K562 (cell line): ENCODE measurements around the gene LNPEP. TPM values are rescaled to one million over a fixed set of nuclear protein-coding genes. Genes with fewer than 3 reads are reported as not detected.

Experiments
- BMI1 ChIP-seq: fragments of 150-350 bp; IDR thresholded peaks from 2 replicates; pipeline ENCODE4 v1.6.1; 2014; ENCODE audit warnings: low read length
- CTCF ChIP-seq, 3 experiments: IDR thresholded peaks in 2 of 3; conservative IDR thresholded peaks in 1 of 3; 2 replicates each; pipeline ENCODE4 v1.5.1; 2011 to 2012; ENCODE audit warnings: low read length in 3 of 3, mild to moderate bottlenecking in 3 of 3, control low read depth in 2 of 3, improper control_type of control experiment in 1 of 3, inconsistent platforms in 1 of 3, low read depth in 1 of 3, mixed read lengths in 1 of 3, moderate library complexity in 1 of 3; ENCODE audit not compliant: insufficient read depth in 2 of 3
- DPF2 ChIP-seq: fragments of 450-650 bp; IDR thresholded peaks from 2 replicates; pipeline ENCODE4 v1.6.1; 2016
- GTF3C2 ChIP-seq: IDR thresholded peaks from 3 replicates; pipeline ENCODE4 v1.6.1; 2011; ENCODE audit warnings: borderline replicate concordance, mild to moderate bottlenecking, moderate library complexity; ENCODE audit not compliant: insufficient read length; ENCODE audit errors: extremely low read depth
- LCOR ChIP-seq: sonication (generic); formaldehyde crosslinking; IDR thresholded peaks from 2 replicates; pipeline ENCODE4 v1.8.0; 2022; ENCODE audit warnings: mild to moderate bottlenecking, missing genetic modification reagents
- SMC3 ChIP-seq: conservative IDR thresholded peaks from 2 replicates; pipeline ENCODE4 v1.6.1; 2011; ENCODE audit warnings: low read depth, low read length, improper control_type of control experiment; ENCODE audit not compliant: insufficient read depth
- SREBF2 ChIP-seq: sonication (generic); formaldehyde crosslinking; IDR thresholded peaks from 2 replicates; pipeline ENCODE4 v1.4.0; 2020; ENCODE audit warnings: mild to moderate bottlenecking, missing genetic modification reagents
- SRSF3 ChIP-seq: fragments of 200-400 bp; formaldehyde crosslinking; IDR thresholded peaks from 2 replicates; pipeline ENCODE4 v1.6.1; 2016; ENCODE audit warnings: mild to moderate bottlenecking, low read length, moderate library complexity; ENCODE audit not compliant: insufficient read depth
- SRSF7 ChIP-seq: fragments of 200-400 bp; formaldehyde crosslinking; optimal IDR thresholded peaks from 2 replicates; pipeline ENCODE3; 2017; ENCODE audit warnings: mild to moderate bottlenecking, low read depth, low read length
- TCF7 ChIP-seq: sonication (generic); IDR thresholded peaks from 2 replicates; pipeline ENCODE4 v1.6.1; 2016; ENCODE audit warnings: antibody characterized with exemption, borderline replicate concordance
- TFE3 ChIP-seq: fragments of 450-650 bp; formaldehyde crosslinking; IDR thresholded peaks from 2 replicates; pipeline ENCODE4 v1.4.0; 2020; ENCODE audit warnings: mild to moderate bottlenecking, mixed read lengths
- YY1 ChIP-seq, 3 experiments: IDR thresholded peaks; 2 replicates each; pipeline ENCODE4 v1.6.1; 2011; ENCODE audit warnings: low read length in 2 of 3, mild to moderate bottlenecking in 2 of 3, moderate library complexity in 2 of 3, borderline replicate concordance in 1 of 3, control low read depth in 1 of 3, low read depth in 1 of 3; ENCODE audit not compliant: insufficient read depth in 3 of 3, insufficient replicate concordance in 2 of 3, control insufficient read depth in 1 of 3, insufficient read length in 1 of 3; ENCODE audit errors: extremely low read depth in 1 of 3
- ZKSCAN3 ChIP-seq: fragments of 250-450 bp; sonication (Bioruptor Pico); IDR thresholded peaks from 2 replicates; pipeline ENCODE4 v1.4.0; 2020
- ZNF668 ChIP-seq: fragments of 250-450 bp; sonication (Bioruptor Pico); IDR thresholded peaks from 2 replicates; pipeline ENCODE4 v1.8.0; 2022; ENCODE audit warnings: mild to moderate bottlenecking, inconsistent platforms
- polyA plus RNA-seq, 8 experiments: library from polyadenylated mRNA; depleted of rRNA in 4 of 8; stranded (reverse) in 5 of 8; unstranded in 3 of 8; fragments of >200 nt; fragmentation: Nextera tagmentation in 2 of 8; fragmentation: Illumina TruSeq in 1 of 8; extraction: Ambion mirVana in 2 of 8; extraction: Trizol in 1 of 8; gene quantifications; 2 replicates each; pipeline versions ENCODE4 v1.2.1 to v1.2.3, GENCODE V29; 2011 to 2014; ENCODE audit warnings: inconsistent platforms in 1 of 8, missing spikeins in 1 of 8
- total RNA-seq, 7 experiments: library from RNA; depleted of rRNA in 6 of 7; stranded (reverse); fragments of >200 nt in 6 of 7; fragmentation: Illumina TruSeq in 2 of 7; extraction: Trizol in 2 of 7; gene quantifications; 2 replicates each; pipeline versions ENCODE4 v1.2.1 to v1.2.3, GENCODE V29; 2011 to 2021; ENCODE audit warnings: low replicate concordance in 1 of 7
- TF ChIP-seq, protein P1 (sequence below): fragments of 450-650 bp; formaldehyde crosslinking; IDR thresholded peaks from 2 replicates; pipeline ENCODE4 v1.4.0; 2022; ENCODE audit warnings: mild to moderate bottlenecking, moderate library complexity
- TF ChIP-seq, protein P2 (sequence below), 2 experiments: fragments of 200-800 bp in 1 of 2; sonication (Bioruptor generic) in 1 of 2; sonication (generic) in 1 of 2; formaldehyde crosslinking in 1 of 2; IDR thresholded peaks in 1 of 2; conservative IDR thresholded peaks in 1 of 2; 2 replicates each; pipeline versions ENCODE4 v1.5.0 to v1.6.1; 2016 to 2020; ENCODE audit warnings: missing compliant biosample characterization in 1 of 2, missing genetic modification characterization in 1 of 2, missing genetic modification reagents in 1 of 2

The LNPEP gene
- total and polyA plus RNA-seq, 9 of the 15 experiments (the other 6 are each of a cell fraction or from before 2014, with no cell fraction given), result 2.6 to 27.9 (median 11.2) TPM

DNA sequence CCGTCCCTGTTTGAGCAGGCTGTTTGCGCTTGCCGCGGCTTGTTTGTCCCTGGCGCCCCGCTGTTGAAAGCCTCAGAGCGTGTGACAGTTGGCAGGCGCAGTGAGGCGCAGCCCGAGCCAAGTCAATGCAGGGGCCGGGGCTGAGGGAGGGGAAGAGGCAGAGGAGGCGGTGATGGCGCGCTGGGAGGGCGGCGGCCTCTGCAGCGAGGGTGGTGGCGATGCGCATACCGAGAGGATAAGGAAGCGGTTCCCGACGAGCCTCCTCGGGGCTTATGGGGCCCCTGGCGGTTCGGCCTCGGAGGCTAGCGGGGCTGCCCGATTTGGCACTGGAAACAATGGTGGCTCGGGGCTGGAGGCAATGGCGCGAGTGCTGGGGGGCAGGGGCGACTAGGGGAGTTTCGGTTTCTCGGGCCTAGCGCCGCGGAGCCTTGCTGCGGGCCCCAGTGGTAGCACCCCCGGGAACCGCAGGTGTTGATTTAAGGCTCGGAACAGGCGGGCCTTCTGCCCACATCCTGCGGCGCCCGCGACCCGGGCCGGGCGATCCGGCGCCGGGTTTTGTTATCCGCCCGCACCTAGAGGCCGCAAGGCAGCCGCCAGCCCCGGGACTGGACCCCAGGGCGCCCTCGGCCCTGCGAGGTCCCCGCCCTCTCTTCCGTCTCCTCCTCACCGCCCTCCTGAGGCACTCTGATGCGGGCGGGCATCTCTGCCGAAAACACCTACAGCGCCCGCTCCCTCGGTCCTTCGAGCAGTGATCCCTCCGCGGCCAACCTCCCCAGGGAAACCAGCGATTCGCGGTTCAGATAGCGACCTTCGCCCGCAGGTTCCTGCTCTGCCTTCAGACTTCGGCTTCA lies 947 bp upstream of the LNPEP start (continued):
- TF ChIP-seq YY1 (IDR thresholded peaks at IDR 0.05; ENCODE audit: borderline replicate concordance in 1 of 3, control insufficient read depth in 1 of 3, extremely low read depth in 1 of 3, insufficient read depth in 3 of 3, insufficient read length in 1 of 3, insufficient replicate concordance in 2 of 3, low read depth in 1 of 3, low read length in 2 of 3) (peak; percentile 42 to 89 (median 83)), ZNF668 (no peak), GTF3C2 (no peak), ZKSCAN3 (CRISPR knock-in tag) (no peak), CTCF (IDR thresholded peaks at IDR 0.05 in 2 of 3, conservative IDR thresholded peaks at IDR 0.05 in 1 of 3; ENCODE audit: insufficient read depth in 2 of 3, low read depth in 1 of 3, low read length in 3 of 3) (no peak; a peak in 1 of 6 replicates), SMC3 (no peak; the same call in 1 of the 2 replicates), BMI1 (no peak), TFE3 (CRISPR knock-in tag) (no peak), DPF2 (no peak), SREBF2 (CRISPR knock-in tag) (no peak), SRSF3 (no peak), SRSF7 (no peak), LCOR (CRISPR knock-in tag) (peak; percentile 57), TCF7 (0 out of 2 replicates have a peak, but pooled peaks have one; percentile 26)
- TF ChIP-seq, protein P1, sequence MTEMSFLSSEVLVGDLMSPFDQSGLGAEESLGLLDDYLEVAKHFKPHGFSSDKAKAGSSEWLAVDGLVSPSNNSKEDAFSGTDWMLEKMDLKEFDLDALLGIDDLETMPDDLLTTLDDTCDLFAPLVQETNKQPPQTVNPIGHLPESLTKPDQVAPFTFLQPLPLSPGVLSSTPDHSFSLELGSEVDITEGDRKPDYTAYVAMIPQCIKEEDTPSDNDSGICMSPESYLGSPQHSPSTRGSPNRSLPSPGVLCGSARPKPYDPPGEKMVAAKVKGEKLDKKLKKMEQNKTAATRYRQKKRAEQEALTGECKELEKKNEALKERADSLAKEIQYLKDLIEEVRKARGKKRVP (CRISPR knock-in tag), result no peak
- TF ChIP-seq, protein P2, sequence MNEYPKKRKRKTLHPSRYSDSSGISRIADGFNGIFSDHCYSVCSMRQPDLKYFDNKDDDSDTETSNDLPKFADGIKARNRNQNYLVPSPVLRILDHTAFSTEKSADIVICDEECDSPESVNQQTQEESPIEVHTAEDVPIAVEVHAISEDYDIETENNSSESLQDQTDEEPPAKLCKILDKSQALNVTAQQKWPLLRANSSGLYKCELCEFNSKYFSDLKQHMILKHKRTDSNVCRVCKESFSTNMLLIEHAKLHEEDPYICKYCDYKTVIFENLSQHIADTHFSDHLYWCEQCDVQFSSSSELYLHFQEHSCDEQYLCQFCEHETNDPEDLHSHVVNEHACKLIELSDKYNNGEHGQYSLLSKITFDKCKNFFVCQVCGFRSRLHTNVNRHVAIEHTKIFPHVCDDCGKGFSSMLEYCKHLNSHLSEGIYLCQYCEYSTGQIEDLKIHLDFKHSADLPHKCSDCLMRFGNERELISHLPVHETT (CRISPR knock-in tag; conservative IDR thresholded peaks at IDR 0.05 in 1 of 2, IDR thresholded peaks at IDR 0.05 in 1 of 2), result peak in 1 of 2 experiments; percentile 50; a peak in 1 of 4 replicates
